ENCODE measurements around the gene CABLES2. TPM values are rescaled to one million over a fixed set of nuclear protein-coding genes. Genes with fewer than 3 reads are reported as not detected.
"Not testable (repeated sequence)": the region's sequence is repeated elsewhere in the genome, so short reads cannot be mapped to it uniquely, and the experiment has no call there.

Gene CABLES2
- total RNA-seq, 1 experiment from 2014 or later, result 7.5 TPM

- Mint-ChIP-seq H3K27ac (peak overlapping the region; percentile 94), H3K27me3 (ENCODE audit: low read depth) (no peaks in the 10 kb centered on the region; the same call in 1 of the 2 replicates), H3K36me3 (no peaks in the 10 kb centered on the region), H3K9me3 (no peaks in the 10 kb centered on the region), H3K4me3 (no peak overlapping the region), H3K4me1 (peaks cover 31% of the 10 kb centered on the region)
- TF ChIP-seq SP1 (CRISPR knock-in tag; conservative IDR thresholded peaks at IDR 0.05), result 0 out of 2 replicates have a peak, but pooled peaks have one; percentile 24
- 0 out of 2 replicates have a peak, but pooled peaks have one; percentile 42 for TF ChIP-seq ERG (CRISPR knock-in tag; IDR thresholded peaks at IDR 0.05)
- no peak for TF ChIP-seq GABPB1 (CRISPR knock-in tag; IDR thresholded peaks at IDR 0.05)
- TF ChIP-seq AR (CRISPR knock-in tag; IDR thresholded peaks at IDR 0.05), result no peak
- peak; percentile 12; the same call in 1 of the 2 replicates for TF ChIP-seq ZNF423 (CRISPR knock-in tag; IDR thresholded peaks at IDR 0.05)
- TF ChIP-seq TEAD4 (CRISPR knock-in tag; IDR thresholded peaks at IDR 0.05), result peak; percentile 75; the same call in 1 of the 2 replicates
- TF ChIP-seq MYBL2 (CRISPR knock-in tag; IDR thresholded peaks at IDR 0.05), result no peak
- TF ChIP-seq MAX (CRISPR knock-in tag; IDR thresholded peaks at IDR 0.05), result peak; percentile 54
- ATAC-seq (peak; percentile 82), DNase-seq (ENCODE audit: low spot score) (peak; percentile 82)
- CTCF ChIA-PET, result interaction anchor here (0.7 to 7.4 kb wide), 6 partner anchors 10 to 75 kb away, joined by 3 to 89 read pairs (median 6); partner anchors contain the start of gene LAMA5
- POLR2A ChIA-PET, result interaction anchor here (1.1 to 4.0 kb wide), 2 partner anchors 10 to 14 kb away, joined by 3 to 29 read pairs; partner anchors contain the start of gene LAMA5
Measured at GRCh38 chr20:62376112-62377063, 30.7 kb downstream of the CABLES2 start.

GRCh38 chr20:62374331-62375152 is 32.5 kb downstream of the CABLES2 start:
- POLR2A ChIA-PET, result interaction anchor here (1.6 to 4.0 kb wide), 4 partner anchors 8 to 69 kb away, joined by 3 to 29 read pairs (median 6); partner anchors contain the start of gene LAMA5
- H3K27me3 Mint-ChIP-seq (ENCODE audit: low read depth), result no peaks in the 10 kb centered on the region; the same call in 1 of the 2 replicates
- no peaks in the 10 kb centered on the region for H3K9me3 Mint-ChIP-seq
- DNase-seq (ENCODE audit: low spot score) (no peak), ATAC-seq (no peak)
- CTCF ChIA-PET, result interaction anchor here (0.5 to 7.4 kb wide), 5 partner anchors 8 to 72 kb away, joined by 3 to 89 read pairs (median 6); partner anchors contain the start of gene LAMA5
- TF ChIP-seq PREB (CRISPR knock-in tag; IDR thresholded peaks at IDR 0.05; ENCODE audit: borderline replicate concordance) (0 out of 2 replicates have a peak, but pooled peaks have one; percentile 11), ZNF281 (CRISPR knock-in tag; IDR thresholded peaks at IDR 0.05) (0 out of 2 replicates have a peak, but pooled peaks have one; percentile 17), USF1 (CRISPR knock-in tag; IDR thresholded peaks at IDR 0.05) (no peak), ATF1 (CRISPR knock-in tag; IDR thresholded peaks at IDR 0.05) (no peak)
- peak overlapping the region; percentile 91 for H3K27ac Mint-ChIP-seq
- H3K4me3 Mint-ChIP-seq, result no peak overlapping the region
- H3K4me1 Mint-ChIP-seq, result peaks cover 30% of the 10 kb centered on the region
- H3K36me3 Mint-ChIP-seq, result no peaks in the 10 kb centered on the region

- peak overlapping the region; percentile 91; the same call in 1 of the 2 replicates for H3K27ac Mint-ChIP-seq
- H3K27me3 Mint-ChIP-seq (ENCODE audit: low read depth); H3K4me3 Mint-ChIP-seq; H3K9me3 Mint-ChIP-seq; ATAC-seq; H3K36me3 Mint-ChIP-seq; DNase-seq (ENCODE audit: low spot score): not testable (repeated sequence)
- CTCF ChIA-PET, result interaction anchor here (0.5 to 1.1 kb wide), 3 partner anchors 9 to 10 kb away, joined by 3 to 4 read pairs (median 3); no protein-coding TSS in a partner anchor
- POLR2A ChIA-PET, result interaction anchor here (1.6 to 1.8 kb wide), 3 partner anchors 13 to 68 kb away, joined by 3 to 6 read pairs (median 6); no protein-coding TSS in a partner anchor
- peaks cover 36% of the 10 kb centered on the region for H3K4me1 Mint-ChIP-seq
Measured at GRCh38 chr20:62373631-62374179, 33.4 kb downstream of the CABLES2 start.
